IMR-90 (cell line): Measurements from ENCODE around the gene PLCG2. TPM values are rescaled to one million over a fixed set of nuclear protein-coding genes. Genes with fewer than 3 reads are reported as not detected.

ENCODE experiments used
- ATAC-seq: fragments of 200-7000 bp; cut with Tn5 transposase; 2 replicates; pipeline ENCODE4 v1.9.1; 2020; ENCODE audit warnings: low read depth, mild to moderate bottlenecking, moderate library complexity
- BruUV-seq: library from RNA; stranded (reverse); fragments of 400-500 nt; replicated peaks from 2 replicates; lab custom pipeline; 2021; lab: Mats Ljungman, UMichigan
- CTCF ChIA-PET: fragments of 300-600 bp; formaldehyde crosslinking; extraction: SDS; loops from one replicate; lab custom pipeline; 2021; ENCODE audit warnings: antibody characterized with exemption; lab: Yijun Ruan, JAX
- POLR2A ChIA-PET: fragments of 300-600 bp; sonication (Branson Sonifier 250); formaldehyde crosslinking; loops from one replicate; lab custom pipeline; 2022; ENCODE audit warnings: antibody characterized with exemption; ENCODE audit not compliant: unreplicated experiment; lab: Charles Lee
- DNase-seq: peaks from one replicate; pipeline ENCODE4 v3.0.0; 2013
- H2AFZ ChIP-seq: replicated peaks from 2 replicates; pipeline ENCODE3; 2013; ENCODE audit warnings: low read length, mild to moderate bottlenecking; ENCODE audit not compliant: poor library complexity
- H2AK5ac ChIP-seq: 2 replicates; pipeline ENCODE4 v1.6.1; 2013; ENCODE audit warnings: low read depth, low read length, inconsistent platforms
- H2AK9ac ChIP-seq: replicated peaks from 2 replicates; pipeline ENCODE3; 2013; ENCODE audit warnings: mild to moderate bottlenecking, low read depth, low read length, moderate library complexity; ENCODE audit not compliant: poor library complexity
- H2BK120ac ChIP-seq: 2 replicates; pipeline ENCODE4 v1.6.1; 2013; ENCODE audit warnings: low read depth, low read length, inconsistent platforms
- H2BK15ac ChIP-seq: 3 replicates; pipeline ENCODE4 v1.6.1; 2013; ENCODE audit warnings: low read depth, low read length, inconsistent platforms
- H2BK20ac ChIP-seq: 2 replicates; pipeline ENCODE4 v1.6.1; 2013; ENCODE audit warnings: low read depth, mild to moderate bottlenecking, inconsistent platforms, low read length, moderate library complexity
- H2BK5ac ChIP-seq: 2 replicates; pipeline ENCODE4 v1.6.1; 2013; ENCODE audit warnings: mild to moderate bottlenecking, low read depth, low read length, inconsistent platforms; ENCODE audit not compliant: poor library complexity, severe bottlenecking
- H3K14ac ChIP-seq: replicated peaks from 2 replicates; pipeline ENCODE4 v1.6.1; 2013; ENCODE audit warnings: low read depth, low read length, inconsistent platforms
- H3K18ac ChIP-seq: 2 replicates; pipeline ENCODE4 v1.6.1; 2013; ENCODE audit warnings: low read depth, low read length, control low read depth
- H3K23ac ChIP-seq: 2 replicates; pipeline ENCODE4 v1.6.1; 2013; ENCODE audit warnings: low read depth, low read length, inconsistent platforms
- H3K27ac ChIP-seq: 2 replicates; pipeline ENCODE4 v1.5.1; 2013; ENCODE audit warnings: mild to moderate bottlenecking, control low read depth, low read length; ENCODE audit not compliant: insufficient read depth
- H3K27me3 ChIP-seq: 2 replicates; pipeline ENCODE4 v1.6.1; 2013; ENCODE audit warnings: low read length; ENCODE audit not compliant: control insufficient read depth, insufficient read depth
- H3K36me3 ChIP-seq: 2 replicates; pipeline ENCODE4 v1.6.1; 2013; ENCODE audit warnings: low read length, mixed read lengths; ENCODE audit not compliant: control insufficient read depth, insufficient read depth
- H3K4ac ChIP-seq: 2 replicates; pipeline ENCODE4 v1.6.1; 2013; ENCODE audit warnings: low read depth, low read length, inconsistent platforms
- H3K4me1 ChIP-seq: 2 replicates; pipeline ENCODE4 v1.6.1; 2013; ENCODE audit warnings: low read length, mixed read lengths; ENCODE audit not compliant: control insufficient read depth, insufficient read depth
- H3K4me2 ChIP-seq: 2 replicates; pipeline ENCODE4 v1.6.1; 2013; ENCODE audit warnings: low read depth, mild to moderate bottlenecking, control low read depth, low read length, moderate library complexity
- H3K4me3 ChIP-seq: 2 replicates; pipeline ENCODE4 v1.5.1; 2013; ENCODE audit warnings: low read depth, mild to moderate bottlenecking, control low read depth, low read length, moderate library complexity; ENCODE audit not compliant: insufficient read depth
- H3K56ac ChIP-seq: 2 replicates; pipeline ENCODE4 v1.6.1; 2013; ENCODE audit warnings: low read length, inconsistent platforms; ENCODE audit not compliant: insufficient read depth; ENCODE audit errors: extremely low read depth
- H3K79me1 ChIP-seq, 2 experiments: 2 replicates each; pipeline ENCODE4 v1.6.1; 2013; ENCODE audit warnings: low read length in 2 of 2, inconsistent platforms in 1 of 2, low read depth in 1 of 2
- H3K9ac ChIP-seq: 2 replicates; pipeline ENCODE4 v1.6.1; 2013; ENCODE audit warnings: low read depth, low read length, control low read depth
- H3K9me1 ChIP-seq: 2 replicates; pipeline ENCODE4 v1.6.1; 2013; ENCODE audit warnings: low read length, inconsistent platforms; ENCODE audit not compliant: insufficient read depth
- H3K9me3 ChIP-seq: 2 replicates; pipeline ENCODE4 v1.6.1; 2013; ENCODE audit warnings: low read length; ENCODE audit not compliant: control insufficient read depth, insufficient read depth
- H4K20me1 ChIP-seq: 2 replicates; pipeline ENCODE4 v1.6.1; 2013; ENCODE audit warnings: low read length, inconsistent platforms; ENCODE audit not compliant: insufficient read depth
- H4K5ac ChIP-seq: 2 replicates; pipeline ENCODE4 v1.6.1; 2013; ENCODE audit warnings: mild to moderate bottlenecking, low read depth, low read length, control low read depth
- H4K8ac ChIP-seq, 2 experiments: 2 replicates each; pipeline ENCODE4 v1.6.1; 2013; ENCODE audit warnings: low read depth in 2 of 2, low read length in 2 of 2, control low read depth in 1 of 2, inconsistent platforms in 1 of 2
- H4K91ac ChIP-seq: 2 replicates; pipeline ENCODE4 v1.6.1; 2013; ENCODE audit warnings: low read depth, low read length, inconsistent platforms; ENCODE audit not compliant: insufficient read depth
- MXI1 ChIP-seq: IDR thresholded peaks from 2 replicates; pipeline ENCODE4 v1.6.1; 2012; ENCODE audit warnings: low read depth, mild to moderate bottlenecking, low read length, moderate library complexity, borderline replicate concordance
- WGBS, 2 experiments: methylation state at CpG; one replicate each; pipeline versions ENCODE4 v1.1.5 to v1.1.7; 2013; ENCODE audit warnings: missing lambda C conversion rate in 2 of 2; ENCODE audit not compliant: insufficient read length in 1 of 2; ENCODE audit errors: extremely low coverage in 2 of 2; 5-methylcytosine and 5-hydroxymethylcytosine counted together
- dilution Hi-C: fragments of 300-500 bp; cut with HindIII; formaldehyde crosslinking; loops from one replicate; pipeline ENCODE4 v1.14.3; 2018; ENCODE audit warnings: low sequenced_read_pairs; ENCODE audit not compliant: unreplicated experiment
- in situ Hi-C: fragments of 300-500 bp; cut with MboI; formaldehyde crosslinking; loops from 3 replicates; pipeline ENCODE4 v1.14.3; 2019; ENCODE audit warnings: low sequenced_read_pairs, inconsistent platforms, mixed read lengths
- intact Hi-C: fragments of 100-400 bp; cut with micrococcal nuclease; formaldehyde crosslinking; loops from 2 replicates; pipeline ENCODE4 v1.10.0; 2022
- polyA plus RNA-seq, 3 experiments: library from polyadenylated mRNA; depleted of rRNA; stranded (reverse); fragments of >200 nt; gene quantifications; 2 replicates each; pipeline ENCODE4 v1.2.3, GENCODE V29; 2012; ENCODE audit warnings: low replicate concordance in 1 of 3
- total RNA-seq: library from RNA; depleted of rRNA; stranded (reverse); fragments of >200 nt; gene quantifications from 2 replicates; pipeline ENCODE4 v1.2.3, GENCODE V29; 2012
- TF ChIP-seq, protein P1 (sequence below): fragments of 150-350 bp; IDR thresholded peaks from 2 replicates; pipeline ENCODE4 v1.6.1; 2016; ENCODE audit warnings: low read depth, mild to moderate bottlenecking, low read length, moderate library complexity, borderline replicate concordance

Gene PLCG2
- total and polyA plus RNA-seq, 2 of the 4 experiments (the other 2 are of a cell fraction), result 0.14 to 0.18 TPM

DNA sequence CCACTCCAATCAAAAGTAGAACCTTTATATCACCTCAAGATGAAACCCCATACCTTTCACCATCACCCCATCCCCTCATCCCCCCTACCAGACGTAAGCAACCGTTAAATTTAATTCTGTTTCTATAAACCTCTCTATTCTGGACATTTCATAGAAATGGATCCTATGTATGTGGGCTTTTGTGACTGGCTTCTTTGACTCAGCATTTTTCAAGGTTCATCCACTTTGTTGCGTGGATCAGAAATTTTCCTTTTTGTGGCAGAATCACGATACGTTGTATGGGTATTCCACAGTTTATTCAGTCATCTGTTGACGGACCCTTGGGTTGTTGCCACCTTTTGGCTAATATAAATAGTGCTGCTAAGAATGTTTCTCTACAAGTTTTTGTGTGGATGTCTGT lies 8.6 kb downstream of the PLCG2 start:
- no peak overlapping the region for H2AK9ac ChIP-seq
- intact Hi-C loops, result no loop called here

More for the DNA sequence above, 8.6 kb downstream of the PLCG2 start:
- Histone ChIP-seq H4K20me1 (no peaks in the 10 kb centered on the region), H3K4ac (no peak overlapping the region), H2AK5ac (no peak overlapping the region), H3K36me3 (no peaks in the 10 kb centered on the region), H2BK120ac (no peak overlapping the region), H3K56ac (no peak overlapping the region), H3K23ac (no peak overlapping the region), H3K9me1 (0 out of 2 replicates have a peak, but pooled peaks cover 3% of the 10 kb centered on the region), H3K14ac (no peak overlapping the region), H2BK20ac (no peak overlapping the region), H2BK15ac (no peak overlapping the region), H3K4me1 (no peaks in the 10 kb centered on the region), H3K27me3 (peaks cover 31% of the 10 kb centered on the region), H4K8ac (no peak overlapping the region), H3K27ac (no peak overlapping the region), H4K91ac (no peak overlapping the region), H4K5ac (no peak overlapping the region), H3K79me1 (no peaks in the 10 kb centered on the region), H3K9me3 (no peaks in the 10 kb centered on the region), H3K4me2 (no peak overlapping the region), H3K18ac (no peak overlapping the region), H2BK5ac (no peak overlapping the region), H3K4me3 (no peak overlapping the region), H2AFZ (no peak overlapping the region), H3K9ac (no peak overlapping the region)
- dilution Hi-C loops, result no loop called here
- in situ Hi-C loops, result no loop called here
- 35% methylated on average over 3 of the region's 6 CpGs; no CpG with 5 or more reads in 1 of the 2 experiments for WGBS, 2 experiments
- no peak for TF ChIP-seq MXI1
- TF ChIP-seq, protein P1, sequence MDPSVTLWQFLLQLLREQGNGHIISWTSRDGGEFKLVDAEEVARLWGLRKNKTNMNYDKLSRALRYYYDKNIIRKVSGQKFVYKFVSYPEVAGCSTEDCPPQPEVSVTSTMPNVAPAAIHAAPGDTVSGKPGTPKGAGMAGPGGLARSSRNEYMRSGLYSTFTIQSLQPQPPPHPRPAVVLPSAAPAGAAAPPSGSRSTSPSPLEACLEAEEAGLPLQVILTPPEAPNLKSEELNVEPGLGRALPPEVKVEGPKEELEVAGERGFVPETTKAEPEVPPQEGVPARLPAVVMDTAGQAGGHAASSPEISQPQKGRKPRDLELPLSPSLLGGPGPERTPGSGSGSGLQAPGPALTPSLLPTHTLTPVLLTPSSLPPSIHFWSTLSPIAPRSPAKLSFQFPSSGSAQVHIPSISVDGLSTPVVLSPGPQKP, result no peak
- ATAC-seq, result no peak
- BruUV-seq, result no TSS peak
- ChIA-PET CTCF (no interaction called here), POLR2A (no interaction called here)
- no peak for DNase-seq
